B cell (primary cell): Measurements from ENCODE around the gene NUP210L. TPM values are rescaled to one million over a fixed set of nuclear protein-coding genes. Genes with fewer than 3 reads are reported as not detected.

Source experiments
- ATAC-seq: fragments of 200-7000 bp; cut with Tn5 transposase; one replicate; pipeline ENCODE4 v1.10.0; 2021; ENCODE audit warnings: low read depth, mild to moderate bottlenecking, moderate number of reproducible peaks, moderate library complexity
- CTCF ChIA-PET: fragments of 350-600 bp; sonication (Branson Sonifier 250); formaldehyde crosslinking; loops from one replicate; lab custom pipeline; 2021; ENCODE audit warnings: antibody characterized with exemption, inconsistent platforms; lab: Charles Lee
- POLR2A ChIA-PET: fragments of 350-600 bp; sonication (Branson Sonifier 250); formaldehyde crosslinking; loops from one replicate; lab custom pipeline; 2021; ENCODE audit warnings: antibody characterized with exemption; lab: Charles Lee
- DNase-seq: peaks from one replicate; pipeline ENCODE4 v3.0.0; 2013
- H2AFZ ChIP-seq: 2 replicates; pipeline ENCODE4 v1.6.1; 2012; ENCODE audit warnings: mild to moderate bottlenecking, low read depth, low read length; ENCODE audit not compliant: insufficient read depth, poor library complexity, severe bottlenecking
- H3K27ac ChIP-seq, 2 donors: 1 replicate in 1 of 2; 2 replicates in 1 of 2; pipeline ENCODE4 v1.5.1; 2012 to 2013; ENCODE audit warnings: low read length in 2 of 2, mild to moderate bottlenecking in 2 of 2, moderate library complexity in 1 of 2
- H3K27me3 ChIP-seq, 4 experiments: fragments of 200-600 bp in 1 of 4; sonication (generic) in 1 of 4; replicated peaks in 1 of 4; 1 replicate in 2 of 4; 2 replicates in 2 of 4; pipeline versions ENCODE4 v1.6.1 to v1.7.0; 2013 to 2016; ENCODE audit warnings: low read length in 3 of 4, mild to moderate bottlenecking in 2 of 4, mixed read lengths in 1 of 4, moderate library complexity in 1 of 4; ENCODE audit not compliant: insufficient read depth in 4 of 4, control insufficient read depth in 3 of 4; ENCODE audit errors: control extremely low read depth in 1 of 4
- H3K36me3 ChIP-seq, 2 experiments: replicated peaks in 1 of 2; 1 replicate in 1 of 2; 2 replicates in 1 of 2; pipeline versions ENCODE4 v1.6.1 to v1.7.1; 2013; ENCODE audit warnings: low read length in 1 of 2; ENCODE audit not compliant: insufficient read depth in 2 of 2, control insufficient read depth in 1 of 2; ENCODE audit errors: control extremely low read depth in 1 of 2, extremely low read depth in 1 of 2
- H3K4me1 ChIP-seq, 2 donors: fragments of 200-600 bp in 1 of 2; sonication (generic) in 1 of 2; 1 replicate in 1 of 2; 2 replicates in 1 of 2; pipeline versions ENCODE4 v1.5.1 to v1.6.1; 2013 to 2017; ENCODE audit warnings: low read length in 2 of 2; ENCODE audit not compliant: control insufficient read depth in 2 of 2, insufficient read depth in 2 of 2
- H3K4me2 ChIP-seq: replicated peaks from 2 replicates; pipeline ENCODE3; 2012; ENCODE audit warnings: mild to moderate bottlenecking, low read depth, low read length; ENCODE audit not compliant: poor library complexity, severe bottlenecking
- H3K4me3 ChIP-seq, 5 experiments: fragments of 200-600 bp in 1 of 5; sonication (generic) in 1 of 5; 1 replicate in 3 of 5; 2 replicates in 2 of 5; pipeline versions ENCODE4 v1.5.1 to v1.7.0; 2011 to 2016; ENCODE audit warnings: low read length in 4 of 5, mild to moderate bottlenecking in 4 of 5, low read depth in 2 of 5, control low read depth in 1 of 5, moderate library complexity in 1 of 5; ENCODE audit not compliant: insufficient read depth in 1 of 5; ENCODE audit errors: control extremely low read depth in 1 of 5, extremely low read depth in 1 of 5
- H3K79me2 ChIP-seq: fragments of 200-600 bp; sonication (generic); one replicate; pipeline ENCODE4 v1.6.0; 2016; ENCODE audit warnings: low read length; ENCODE audit not compliant: control insufficient read depth, insufficient read depth
- H3K9ac ChIP-seq: fragments of 200-600 bp; sonication (generic); 2 replicates; pipeline ENCODE4 v1.6.1; 2017; ENCODE audit warnings: mild to moderate bottlenecking, low read length, moderate library complexity
- H3K9me3 ChIP-seq, 3 donors: one replicate each; pipeline versions ENCODE4 v1.6.1 to v1.7.1; 2013; ENCODE audit warnings: low read length in 2 of 3; ENCODE audit not compliant: control insufficient read depth in 2 of 3, insufficient read depth in 1 of 3; ENCODE audit errors: control extremely low read depth in 1 of 3
- H4K20me1 ChIP-seq: 2 replicates; pipeline ENCODE4 v1.6.0; 2012; ENCODE audit warnings: mild to moderate bottlenecking, low read length; ENCODE audit not compliant: insufficient read depth, control insufficient read depth, poor library complexity, severe bottlenecking
- H3K27ac Mint-ChIP-seq: one replicate; pipeline ENCODE4 v1.8.0; 2021; ENCODE audit warnings: mixed read lengths
- H3K27me3 Mint-ChIP-seq: one replicate; pipeline ENCODE4 v1.8.0; 2021; ENCODE audit warnings: mixed read lengths
- H3K4me1 Mint-ChIP-seq: one replicate; pipeline ENCODE4 v1.8.0; 2021; ENCODE audit warnings: mixed read lengths
- H3K4me3 Mint-ChIP-seq: one replicate; pipeline ENCODE4 v1.8.0; 2021; ENCODE audit warnings: mixed read lengths
- H3K9me3 Mint-ChIP-seq: one replicate; pipeline ENCODE4 v1.8.0; 2022; ENCODE audit warnings: mixed read lengths; ENCODE audit not compliant: insufficient read depth
- CTCF ChIP-seq: fragments of 200-600 bp; IDR thresholded peaks from one replicate; pipeline ENCODE4 v1.8.0; 2022; ENCODE audit warnings: antibody characterized with exemption, mild to moderate bottlenecking
- EZH2 ChIP-seq: IDR thresholded peaks from 2 replicates; pipeline ENCODE4 v1.6.1; 2012; ENCODE audit warnings: borderline replicate concordance, low read depth, mild to moderate bottlenecking, moderate library complexity, low read length; ENCODE audit not compliant: insufficient read depth, poor library complexity, severe bottlenecking
- WGBS: methylation state at CpG from one replicate; pipeline ENCODE4 v1.1.5; 2013; ENCODE audit warnings: missing lambda C conversion rate; ENCODE audit not compliant: insufficient coverage; 5-methylcytosine and 5-hydroxymethylcytosine counted together
- intact Hi-C: fragments of 100-400 bp; cut with micrococcal nuclease; formaldehyde crosslinking; loops from one replicate; pipeline ENCODE4 v1.10.0; 2022
- polyA plus RNA-seq: library from polyadenylated mRNA; depleted of rRNA; stranded (reverse); fragments of >200 nt; gene quantifications from 2 replicates; pipeline ENCODE4 v1.2.3, GENCODE V29; 2012
- total RNA-seq, 2 donors: library from RNA; stranded (reverse); fragments of 120-200 nt in 1 of 2; gene quantifications; 1 replicate in 1 of 2; 2 replicates in 1 of 2; pipeline versions ENCODE4 v1.2.3 to v1.2.4, GENCODE V29; 2013 to 2022

Gene NUP210L
- total and polyA plus RNA-seq, 2 donors (not counting 1 experiment from before 2014, with no cell fraction given): 0.04 to 0.20 TPM

- no peak for ATAC-seq
- Histone ChIP-seq H4K20me1 (no peaks in the 10 kb centered on the region), H3K9ac (no peak overlapping the region), H3K4me2 (no peak overlapping the region), H2AFZ (no peak overlapping the region), H3K4me1 (no peaks in the 10 kb centered on the region), H3K27me3 (no peaks in the 10 kb centered on the region), H3K27ac (no peak overlapping the region), H3K36me3 (no peaks in the 10 kb centered on the region), H3K79me2 (no peaks in the 10 kb centered on the region), H3K4me3 (no peak overlapping the region), H3K9me3 (peaks cover 0 to 1% (median 0%) of the 10 kb centered on the region in 3 donors)
- no peak for TF ChIP-seq CTCF
- no peak for TF ChIP-seq EZH2
- DNase-seq: no peak
- CTCF ChIA-PET: interaction anchor here (0.6 kb wide), 1 partner anchor 316 kb away, joined by 3 read pairs; the partner anchor contains the start of gene SLC27A3
- WGBS: no CpG with 5 or more reads among the region's 7 CpGs
- H3K4me3 Mint-ChIP-seq: no peak overlapping the region
- H3K27me3 Mint-ChIP-seq: peaks cover 10% of the 10 kb centered on the region
- POLR2A ChIA-PET: no interaction called here
- intact Hi-C loops: no loop called here
- no peaks in the 10 kb centered on the region for H3K4me1 Mint-ChIP-seq
- H3K9me3 Mint-ChIP-seq: no peaks in the 10 kb centered on the region
- H3K27ac Mint-ChIP-seq: no peak overlapping the region
Measured at GRCh38 chr1:154091706-154092105, 63.2 kb downstream of the NUP210L start.

DNA sequence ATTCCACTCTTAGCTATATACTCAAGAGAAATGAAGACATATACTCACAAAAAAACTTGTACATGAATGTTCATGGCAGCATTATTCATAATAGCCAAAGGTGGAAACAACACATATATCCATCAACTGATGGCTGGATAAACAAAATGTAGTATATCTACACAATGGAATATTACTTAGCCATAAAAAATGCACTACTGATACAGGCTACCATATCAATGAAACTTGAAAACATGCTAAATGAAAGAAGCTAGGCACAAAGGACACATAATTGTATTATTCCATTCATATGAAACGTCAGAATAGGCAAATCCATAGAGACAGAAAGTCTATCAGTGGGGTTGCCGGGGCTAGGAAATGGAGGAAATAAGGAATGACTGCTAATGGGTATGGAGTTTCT is 67.3 kb downstream of the NUP210L start:
- intact Hi-C loops: no loop called here

More for the DNA sequence above, 67.3 kb downstream of the NUP210L start:
- Mint-ChIP-seq H3K9me3 (no peaks in the 10 kb centered on the region), H3K4me1 (no peaks in the 10 kb centered on the region), H3K4me3 (no peak overlapping the region), H3K27me3 (peaks cover 13% of the 10 kb centered on the region), H3K27ac (no peak overlapping the region)
- TF ChIP-seq EZH2 (no peak), CTCF (no peak)
- Histone ChIP-seq H3K4me3 (no peak overlapping the region), H2AFZ (no peak overlapping the region), H3K27ac (no peak overlapping the region), H3K4me2 (no peak overlapping the region), H3K9ac (no peak overlapping the region), H3K9me3 (peaks cover 0 to 8% (median 1%) of the 10 kb centered on the region in 3 donors), H3K27me3 (peaks cover 0 to 2% (median 0%) of the 10 kb centered on the region in 4 experiments), H4K20me1 (no peaks in the 10 kb centered on the region), H3K36me3 (no peaks in the 10 kb centered on the region), H3K79me2 (no peaks in the 10 kb centered on the region), H3K4me1 (no peaks in the 10 kb centered on the region)
- no peak for ATAC-seq
- WGBS: 93% methylated on average over 1 of the region's 2 CpGs
- ChIA-PET CTCF (no interaction called here), POLR2A (no interaction called here)
- DNase-seq: no peak
